ENCODE results near the gene TRMT6.

GRCh38 chr20:5893621-5894020 is 56.7 kb downstream of the TRMT6 start:
- TF ChIP-seq CTCF (conservative IDR thresholded peaks at IDR 0.05; ENCODE audit: low read length) (no peak), EZH2phosphoT487 (IDR thresholded peaks at IDR 0.05; ENCODE audit: borderline replicate concordance, low read depth, low read length) (no peak)

Measured in OCI-LY7 (cell line).